HG03354 (cell line): ENCODE results near the gene TSHR.

Experiments
- ATAC-seq: cut with Tn5 transposase; IDR thresholded peaks from one replicate; pipeline ENCODE4 v1.9.1; 2021; ENCODE audit warnings: mild to moderate bottlenecking; ENCODE audit not compliant: unreplicated experiment, poor library complexity, severe bottlenecking

The TSHR gene

GRCh38 chr14:81165188-81165587 lies 209.8 kb downstream of the TSHR start:
- no peak for ATAC-seq

GRCh38 chr14:81166121-81166520 lies 210.7 kb downstream of the TSHR start:
- ATAC-seq = no peak

GRCh38 chr14:81169267-81169666 lies 213.8 kb downstream of the TSHR start:
- ATAC-seq = no peak

GRCh38 chr14:81169711-81170103 lies 214.3 kb downstream of the TSHR start:
- peak; percentile 31 for ATAC-seq

GRCh38 chr14:81170104-81170828 lies 214.8 kb downstream of the TSHR start:
- ATAC-seq = peak; percentile 95

- no peak for ATAC-seq
Observed at GRCh38 chr14:81170829-81171195, 215.4 kb downstream of the TSHR start.

- peak; percentile 36 for ATAC-seq
Observed at GRCh38 chr14:81172353-81172752, 216.9 kb downstream of the TSHR start.

GRCh38 chr14:81172881-81173280 lies 217.5 kb downstream of the TSHR start:
- ATAC-seq = peak; percentile 22

GRCh38 chr14:81176241-81176640 lies 220.8 kb downstream of the TSHR start:
- no peak for ATAC-seq

- ATAC-seq = no peak
Observed at GRCh38 chr14:81177225-81177624, 221.8 kb downstream of the TSHR start.

GRCh38 chr14:81178063-81178462 lies 222.6 kb downstream of the TSHR start:
- peak; percentile 66 for ATAC-seq

GRCh38 chr14:81179631-81180030 lies 224.2 kb downstream of the TSHR start:
- no peak for ATAC-seq

GRCh38 chr14:81187832-81188522 lies 232.6 kb downstream of the TSHR start:
- peak; percentile 90 for ATAC-seq

- ATAC-seq = no peak
Observed at GRCh38 chr14:81192594-81192993, 237.2 kb downstream of the TSHR start.

- peak; percentile 67 for ATAC-seq
Observed at GRCh38 chr14:81193924-81194633, 238.7 kb downstream of the TSHR start.
